IPS-18c (cell line): Measurements from ENCODE around the gene BPIFA1.

Source experiments
- H3K4me3 ChIP-seq: 2 replicates; pipeline ENCODE4 v1.7.0; 2013; ENCODE audit warnings: low read depth, mild to moderate bottlenecking, low read length, moderate library complexity; ENCODE audit not compliant: insufficient read depth
- H3K9me3 ChIP-seq: one replicate; pipeline ENCODE4 v1.6.1; 2013; ENCODE audit warnings: mild to moderate bottlenecking, low read length, moderate library complexity; ENCODE audit not compliant: control insufficient read depth, insufficient read depth

BPIFA1 gene

DNA sequence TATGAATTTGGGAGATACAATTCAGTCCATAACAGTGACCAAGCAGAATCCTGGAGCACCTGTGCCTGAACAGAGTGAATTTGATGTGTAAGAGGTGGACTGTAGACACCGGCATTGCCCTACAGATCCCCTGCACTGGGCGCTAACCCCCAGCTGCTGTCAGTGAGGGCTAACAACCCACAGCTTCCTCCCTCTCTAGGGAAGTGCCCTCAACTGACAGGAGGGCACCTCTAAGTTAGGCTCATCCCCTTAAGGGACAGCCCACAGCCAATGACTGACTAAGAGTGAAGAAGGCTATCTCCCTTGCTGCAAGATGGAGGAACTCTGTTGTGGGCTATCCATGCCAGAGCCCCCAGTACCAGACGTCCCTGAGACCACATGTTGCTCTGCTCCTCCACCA, 31.9 kb downstream of the BPIFA1 start:
- Histone ChIP-seq H3K9me3 (no peaks in the 10 kb centered on the region), H3K4me3 (no peak overlapping the region)

DNA sequence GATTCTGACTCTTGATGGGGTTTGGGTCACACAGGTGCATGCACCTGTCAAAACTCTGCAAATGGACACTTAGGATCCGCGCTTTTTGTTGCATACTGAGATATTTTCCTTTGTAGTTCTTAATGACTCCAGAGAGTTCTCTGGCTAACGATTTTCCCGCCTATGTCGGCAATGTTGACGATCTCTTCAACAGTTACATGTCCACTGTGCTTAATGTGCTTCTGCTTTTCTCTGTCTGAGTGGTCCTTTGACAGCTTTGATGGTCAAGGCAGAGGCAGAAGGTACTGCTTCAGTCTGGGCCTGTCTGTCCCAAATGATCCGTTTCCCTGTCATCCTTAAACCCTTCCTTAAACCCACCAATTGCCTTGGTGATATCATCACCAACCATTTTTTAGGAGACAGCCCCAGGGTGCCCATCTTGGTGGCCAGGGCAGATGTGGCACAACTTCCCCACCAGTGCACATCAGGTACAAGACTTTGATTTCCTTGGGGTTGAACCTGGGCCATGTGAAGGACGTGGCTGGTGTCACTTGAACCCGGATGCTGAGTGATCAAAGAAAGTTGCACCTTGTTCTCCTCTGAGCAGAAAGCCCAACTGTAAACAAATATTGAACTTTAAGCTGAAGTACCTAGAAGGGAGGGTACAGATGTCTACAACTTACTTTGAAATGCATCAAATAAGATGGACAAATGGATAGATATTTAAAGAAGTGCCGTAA, 36.5 kb downstream of the BPIFA1 start:
- Histone ChIP-seq H3K9me3 (no peaks in the 10 kb centered on the region), H3K4me3 (no peak overlapping the region)

DNA sequence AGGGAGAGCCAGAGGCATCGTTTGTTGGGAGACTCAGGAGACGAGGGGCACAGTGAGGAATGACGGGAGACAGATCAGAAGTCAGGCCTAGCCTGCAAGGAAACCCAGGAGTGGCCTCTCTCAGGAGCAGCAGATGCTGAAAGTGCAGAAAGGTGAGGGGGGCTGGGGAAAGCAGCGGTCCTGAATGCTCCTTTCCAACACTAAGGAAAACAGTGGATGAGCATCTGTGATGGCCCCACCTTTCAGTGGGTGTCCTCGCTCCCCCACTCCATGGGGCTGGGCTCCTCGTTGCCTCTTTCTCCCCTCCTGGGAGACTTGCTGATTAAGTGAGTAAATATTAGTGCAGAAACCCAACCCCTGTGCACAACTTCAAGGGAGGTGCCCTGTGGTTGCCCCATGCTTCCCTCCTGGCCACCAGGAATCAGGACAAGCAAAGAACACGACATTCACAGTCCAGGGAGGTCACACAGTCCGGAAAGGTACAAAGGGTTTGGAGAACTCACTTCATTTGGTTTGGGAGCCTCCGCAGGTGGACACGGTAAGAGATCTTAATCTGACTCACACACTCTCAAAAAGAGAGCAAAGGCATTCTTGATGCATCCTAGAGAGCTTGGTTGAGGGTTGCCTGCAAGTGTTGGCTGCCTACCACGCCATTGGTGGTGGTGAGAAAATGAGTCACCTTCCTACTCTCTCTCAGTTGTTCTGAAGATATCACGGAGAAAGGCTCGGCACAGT, 37.5 kb downstream of the BPIFA1 start:
- Histone ChIP-seq H3K9me3 (no peaks in the 10 kb centered on the region), H3K4me3 (no peak overlapping the region)

DNA sequence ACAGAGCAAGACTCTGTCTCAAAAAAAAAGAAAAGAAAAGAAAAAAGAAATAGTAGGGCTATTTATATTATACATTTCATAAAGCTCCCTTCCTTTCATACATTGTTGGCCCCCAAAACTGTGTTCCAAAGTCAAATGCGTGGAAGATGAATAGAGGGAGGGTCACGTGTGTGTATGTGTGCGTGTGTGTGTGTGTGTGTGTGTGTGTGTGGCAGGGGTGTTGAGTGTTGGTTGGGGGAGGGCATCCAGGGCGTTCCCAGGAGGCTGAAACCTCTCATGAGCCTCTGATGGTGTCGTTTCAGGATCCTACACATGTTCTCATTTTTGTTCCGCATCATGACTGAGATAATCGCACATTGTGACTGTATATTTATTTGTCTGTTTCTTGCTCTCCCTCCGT, 39.4 kb downstream of the BPIFA1 start:
- H3K4me3 ChIP-seq: no peak overlapping the region
- no peaks in the 10 kb centered on the region for H3K9me3 ChIP-seq

DNA sequence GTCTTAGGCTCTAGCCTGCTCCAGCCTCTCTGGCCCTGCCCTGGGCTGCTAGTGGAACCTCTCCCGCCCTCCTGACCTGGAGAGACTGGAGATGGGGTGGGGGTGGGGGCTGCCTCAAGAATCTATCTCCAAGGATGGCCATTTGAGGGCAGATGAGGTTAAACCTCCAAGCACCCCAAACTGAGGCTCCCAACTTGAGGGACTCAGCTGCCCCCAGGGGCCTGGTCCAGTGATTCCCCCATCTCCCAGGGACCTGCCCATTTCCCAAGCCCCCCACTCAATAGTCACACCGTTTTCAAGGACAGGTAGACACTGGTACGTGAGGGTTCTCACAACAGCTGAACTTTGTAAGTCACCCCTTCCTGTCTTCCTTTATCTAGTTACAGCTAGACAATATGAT, 40.1 kb downstream of the BPIFA1 start:
- no peaks in the 10 kb centered on the region for H3K9me3 ChIP-seq
- no peak overlapping the region for H3K4me3 ChIP-seq

DNA sequence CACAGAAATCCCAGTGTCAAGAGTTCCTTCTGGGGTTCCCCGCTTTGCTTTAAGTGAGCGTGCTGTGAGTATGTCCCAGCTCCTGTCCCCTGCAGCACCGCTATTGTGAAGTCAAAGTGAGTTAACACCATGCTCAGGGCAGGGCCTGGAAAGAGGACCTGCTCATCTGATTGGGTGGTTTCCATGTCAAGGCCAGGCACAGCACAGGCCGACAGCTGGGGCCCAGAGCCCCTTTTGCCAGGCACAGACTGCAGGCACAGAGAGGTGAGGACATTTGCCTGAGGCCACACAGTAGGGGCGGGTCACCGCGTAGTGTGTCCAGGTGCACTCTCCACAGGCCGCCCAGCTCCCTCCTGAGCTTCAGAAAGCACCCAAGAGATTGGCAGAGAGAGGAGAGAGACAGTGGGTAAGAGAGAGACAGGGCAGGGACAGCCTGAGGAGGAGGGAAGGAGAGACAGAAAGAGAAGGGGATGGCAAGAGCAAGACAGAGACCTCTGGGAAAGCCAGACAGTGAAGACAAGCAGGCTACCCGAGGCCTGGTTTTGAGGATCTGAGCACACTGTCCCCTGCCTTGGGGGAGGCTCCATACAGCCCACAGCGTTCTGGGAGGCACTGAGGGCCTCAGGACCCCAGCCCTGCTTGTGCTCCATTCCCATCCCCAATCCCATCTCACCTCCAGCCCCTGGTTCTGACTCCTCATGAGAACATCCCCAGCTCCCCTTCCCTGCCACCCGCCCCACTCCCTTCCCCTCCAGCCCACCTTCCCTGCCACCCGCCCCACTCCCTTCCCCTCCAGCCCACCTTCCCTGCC, 40.7 kb downstream of the BPIFA1 start:
- Histone ChIP-seq H3K9me3 (no peaks in the 10 kb centered on the region), H3K4me3 (no peak overlapping the region)

DNA sequence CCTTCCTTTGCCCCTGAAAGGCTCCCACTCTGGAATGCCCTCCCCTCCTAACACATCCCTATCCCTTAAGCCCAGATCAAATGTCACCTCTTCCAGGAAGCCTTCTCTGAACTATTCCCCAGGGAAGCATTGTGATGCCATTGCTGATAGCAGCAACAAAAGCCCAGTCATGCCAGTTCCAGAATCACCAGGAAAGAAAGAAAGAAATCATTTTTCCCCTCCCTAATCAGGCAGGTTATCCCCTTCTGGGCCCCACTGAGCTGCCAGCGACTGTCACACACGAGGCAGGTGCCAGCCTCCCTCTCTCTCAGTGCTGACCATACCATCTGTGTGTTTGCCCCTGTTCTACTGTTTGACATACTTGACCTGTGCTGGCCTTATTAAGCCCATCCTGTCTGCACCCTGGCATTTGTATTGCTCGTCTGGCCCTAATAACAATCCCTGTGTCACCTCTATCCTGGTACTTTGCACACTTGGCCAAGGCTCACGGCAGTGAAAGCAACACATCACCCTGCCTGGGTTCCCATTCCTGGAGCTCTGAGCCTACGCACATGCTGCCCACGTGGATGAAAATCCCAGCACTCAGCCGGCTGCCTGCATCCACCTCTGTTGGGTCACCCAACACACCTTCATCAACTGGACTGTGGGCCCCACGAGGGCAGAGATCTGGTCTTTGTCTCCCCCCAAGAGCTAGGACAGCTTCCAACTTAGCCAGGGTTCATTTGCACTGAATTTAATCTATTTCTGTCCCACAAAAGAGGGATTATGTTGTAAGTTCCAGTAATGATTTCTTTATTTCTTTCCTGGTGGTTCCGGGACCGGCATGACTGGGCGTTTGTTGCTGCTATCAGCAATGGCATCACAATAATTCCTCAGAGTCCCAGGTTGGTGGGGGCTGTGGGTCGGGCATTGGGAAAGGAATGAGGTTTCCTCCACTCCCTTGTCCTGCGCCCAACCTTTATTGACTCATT, 42.0 kb downstream of the BPIFA1 start:
- Histone ChIP-seq H3K4me3 (no peak overlapping the region), H3K9me3 (no peaks in the 10 kb centered on the region)

DNA sequence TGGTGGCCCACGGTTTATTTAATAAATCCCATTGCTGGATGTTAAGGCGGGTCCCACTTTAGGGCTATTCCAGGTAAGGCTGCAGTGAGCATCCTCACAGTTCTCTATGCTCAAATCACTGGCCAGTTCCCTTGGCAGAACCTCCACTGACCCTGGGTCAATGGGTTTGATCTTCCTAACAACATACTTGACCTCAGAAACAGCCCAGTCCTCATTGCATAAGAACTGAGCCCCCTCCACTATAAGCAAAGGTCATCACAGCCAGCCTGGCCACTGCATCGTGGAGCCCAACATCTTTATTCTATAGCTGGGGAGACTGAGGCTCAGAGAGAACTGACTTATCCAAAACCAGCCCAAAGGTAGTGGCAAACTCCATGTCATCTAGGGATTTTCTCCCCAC, 42.9 kb downstream of the BPIFA1 start:
- Histone ChIP-seq H3K9me3 (no peaks in the 10 kb centered on the region), H3K4me3 (no peak overlapping the region)

DNA sequence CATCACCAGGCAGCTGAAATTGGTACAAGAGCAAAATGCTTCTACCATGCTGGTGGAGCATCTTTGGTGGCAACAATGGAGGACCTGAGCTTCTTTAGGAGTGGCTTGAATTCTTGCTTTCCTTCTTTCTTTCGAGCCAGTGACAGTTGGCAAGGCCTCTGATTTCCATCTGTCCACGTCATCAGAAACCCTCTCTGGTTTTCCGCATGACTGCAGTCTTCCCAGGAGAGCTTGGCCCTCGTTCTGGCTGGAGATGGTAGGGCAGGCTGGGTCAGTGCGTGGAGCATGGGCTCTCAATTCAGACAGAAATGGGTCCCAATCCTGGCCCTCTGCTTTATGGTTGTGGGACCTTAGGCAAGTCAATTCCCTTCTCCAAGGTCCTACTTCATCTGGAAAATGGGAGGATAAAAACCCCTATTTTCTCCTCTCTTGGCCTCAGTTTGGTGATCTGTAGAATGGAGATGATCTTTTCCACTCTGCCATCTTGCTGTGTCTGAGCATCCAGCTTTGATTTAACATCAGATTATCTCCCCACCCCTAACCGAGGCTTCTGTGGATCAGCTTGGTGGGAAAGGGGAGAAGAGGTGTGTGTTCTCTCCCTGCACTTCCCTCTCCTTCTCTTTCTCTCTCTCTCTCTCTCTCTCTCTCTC, 43.6 kb downstream of the BPIFA1 start:
- no peaks in the 10 kb centered on the region for H3K9me3 ChIP-seq
- no peak overlapping the region for H3K4me3 ChIP-seq

DNA sequence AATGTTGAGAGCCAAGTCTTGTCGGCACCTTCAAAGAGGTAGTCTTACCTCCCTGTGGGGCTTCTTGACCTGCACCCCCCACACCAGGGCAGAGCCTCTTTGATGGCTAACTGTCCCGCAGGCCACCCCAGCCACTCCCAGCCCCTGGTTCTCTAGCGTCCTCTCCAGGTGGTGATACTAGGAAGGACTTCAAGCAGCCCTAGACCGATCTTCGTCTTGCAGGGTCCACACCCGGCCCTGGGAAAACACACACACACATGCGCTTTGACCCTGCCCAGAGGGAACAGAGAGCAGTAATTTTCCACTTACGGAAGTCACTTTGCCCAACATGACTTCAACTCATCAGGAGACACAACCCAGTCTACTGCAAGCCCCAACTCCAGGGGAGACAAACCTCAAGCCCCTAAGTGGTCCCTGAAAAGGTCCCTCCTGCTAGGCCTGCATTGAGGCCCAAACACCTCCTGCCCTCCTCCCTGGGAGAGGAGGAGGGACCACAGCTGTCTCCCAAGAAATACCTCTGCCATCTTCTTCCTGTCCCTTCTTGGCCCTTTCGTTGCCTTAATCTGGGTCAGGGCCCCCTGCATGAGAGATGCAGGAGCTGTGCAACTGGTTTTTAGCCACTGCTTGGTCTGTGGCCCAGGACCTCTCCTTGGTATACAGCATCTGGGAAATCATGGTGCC, 44.3 kb downstream of the BPIFA1 start:
- no peaks in the 10 kb centered on the region for H3K9me3 ChIP-seq
- H3K4me3 ChIP-seq: no peak overlapping the region

DNA sequence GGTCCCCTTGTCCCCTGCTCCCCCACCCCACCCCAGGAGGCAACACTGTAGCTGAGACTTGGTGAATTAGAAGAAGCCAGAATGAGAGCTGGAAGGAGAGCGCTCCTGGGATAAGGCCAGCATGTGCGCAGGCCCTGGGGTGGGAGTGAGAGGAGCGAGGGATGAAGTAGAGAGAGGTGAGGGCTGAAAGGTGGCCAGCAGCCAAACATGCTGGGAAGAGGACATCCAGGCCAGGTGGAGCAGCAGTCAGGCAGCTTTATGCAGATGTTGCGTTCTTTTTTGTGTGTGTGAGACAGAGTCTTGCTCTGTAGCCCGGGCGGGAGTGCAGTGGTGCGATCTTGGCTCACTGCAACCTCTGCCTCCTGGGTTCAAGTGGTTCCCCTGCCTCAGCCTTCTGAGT, 45.0 kb downstream of the BPIFA1 start:
- H3K9me3 ChIP-seq: no peaks in the 10 kb centered on the region
- H3K4me3 ChIP-seq: no peak overlapping the region

DNA sequence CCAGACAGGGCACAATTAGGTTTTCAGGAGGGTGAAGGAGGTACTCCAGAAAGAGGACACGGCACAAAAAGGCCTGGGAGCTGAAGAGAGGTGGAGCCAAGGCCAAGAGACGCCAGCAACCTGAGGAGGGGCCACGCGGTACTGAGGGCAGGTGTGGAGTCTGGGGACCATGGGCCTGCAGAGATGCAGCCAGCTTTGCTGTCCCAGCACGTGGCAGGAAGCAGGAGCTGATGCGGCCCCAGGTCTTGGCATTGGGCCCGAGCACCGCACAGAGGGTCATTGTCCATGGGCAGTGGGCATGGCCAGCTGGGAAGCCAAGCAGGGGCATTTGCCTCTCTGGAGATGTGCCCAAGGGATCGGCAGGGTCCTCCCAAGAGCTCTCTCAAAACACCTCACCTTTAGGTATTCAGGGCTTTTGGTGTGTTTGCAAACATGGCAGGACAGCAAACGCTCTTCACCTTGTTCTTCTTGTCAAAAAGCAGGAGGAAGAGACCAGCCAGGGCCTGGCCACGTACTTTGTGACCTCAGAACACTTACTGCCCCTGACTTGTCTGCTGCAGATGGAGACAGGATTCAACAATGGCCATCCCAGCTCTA, 45.9 kb downstream of the BPIFA1 start:
- Histone ChIP-seq H3K9me3 (no peaks in the 10 kb centered on the region), H3K4me3 (no peak overlapping the region)

DNA sequence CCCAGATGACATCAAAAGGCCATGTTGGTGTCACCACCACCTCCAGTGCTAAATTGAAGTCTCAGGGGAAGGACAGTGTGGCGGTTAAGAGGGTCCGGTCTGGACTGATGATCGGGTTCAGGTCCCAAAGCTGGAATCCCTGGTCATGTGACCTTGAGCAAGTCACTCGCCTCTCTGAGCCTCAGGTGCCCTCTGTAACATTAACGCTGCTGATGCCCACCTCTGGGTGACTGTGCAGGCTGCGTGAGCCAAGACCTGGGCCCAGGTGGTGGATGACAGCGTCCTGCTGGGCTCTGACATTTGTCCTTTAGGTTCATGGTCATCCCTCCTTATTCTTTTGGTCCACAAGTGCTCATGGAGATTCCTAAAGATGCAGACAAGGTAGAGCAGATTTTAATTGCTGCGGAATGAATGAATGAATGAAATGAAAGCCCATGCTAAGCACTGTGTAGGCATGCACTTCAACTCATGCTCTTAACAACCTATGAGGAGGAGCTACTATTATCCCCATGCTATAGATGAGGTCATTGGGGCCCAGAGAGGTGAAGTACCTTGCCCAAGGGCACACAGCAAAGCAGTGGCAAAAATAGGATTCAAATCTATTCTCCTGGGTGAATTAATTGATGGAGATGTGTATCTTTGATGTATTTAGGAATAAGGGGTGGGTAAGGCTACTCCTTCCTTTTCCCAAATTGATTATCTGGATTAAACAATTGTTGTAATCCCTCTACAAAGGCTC, 46.6 kb downstream of the BPIFA1 start:
- H3K9me3 ChIP-seq: no peaks in the 10 kb centered on the region
- no peak overlapping the region for H3K4me3 ChIP-seq

DNA sequence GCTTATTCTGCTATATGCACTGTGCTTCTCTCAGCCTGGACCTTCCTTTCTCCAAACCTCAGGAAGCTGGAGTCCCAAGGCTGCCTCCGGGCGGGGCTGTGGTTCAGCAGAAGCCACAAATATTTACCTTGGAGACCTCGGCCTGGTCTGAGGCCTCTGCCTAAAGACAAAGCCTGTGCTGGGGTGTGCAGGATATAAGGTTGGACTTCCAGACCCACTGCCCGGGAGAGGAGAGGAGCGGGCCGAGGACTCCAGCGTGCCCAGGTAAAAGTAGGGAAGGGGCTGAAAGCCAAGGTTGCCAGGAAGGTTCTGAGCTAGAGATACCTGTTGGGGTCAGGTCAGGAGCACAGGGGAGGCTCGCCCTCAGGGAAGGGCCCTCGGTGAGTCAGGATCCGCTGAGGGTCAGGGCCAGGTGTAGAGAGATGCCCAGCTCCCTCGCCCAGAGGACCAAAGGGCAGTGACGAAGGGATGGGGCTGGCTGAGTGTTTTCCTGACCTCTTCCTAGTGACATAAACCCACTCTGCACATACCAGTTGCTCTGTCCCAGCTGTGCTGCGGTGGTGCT, 47.3 kb downstream of the BPIFA1 start, which contains the start of gene BPIFB1:
Gene BPIFB1 (plus strand): TSS at position 224 of the 565 bp plus-strand sequence. CDS start 2,860 bp downstream, outside the sequence.
- Histone ChIP-seq H3K4me3 (no peak within 1 kb of the TSS), H3K9me3 (no peaks in the 10 kb centered on the region)

DNA sequence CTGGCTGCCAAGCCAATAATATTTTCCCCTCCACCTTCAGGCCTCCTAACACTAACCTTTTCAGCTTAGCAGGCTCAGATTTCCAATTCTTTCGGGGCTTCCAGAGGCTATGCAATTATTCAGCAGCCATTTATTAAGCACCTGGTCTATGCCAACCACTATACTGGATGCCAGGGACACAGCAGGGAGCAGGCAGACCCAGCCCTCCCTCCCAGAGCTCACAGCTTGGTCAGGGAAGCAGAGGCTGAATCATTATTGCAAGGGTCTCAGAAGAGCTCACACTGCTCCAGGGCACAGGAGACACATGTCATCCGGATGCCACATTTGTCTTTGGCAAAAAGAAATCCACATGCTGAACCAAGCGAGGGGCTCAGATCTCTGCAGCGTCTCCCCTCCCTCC, 48.5 kb downstream of the BPIFA1 start:
- Histone ChIP-seq H3K4me3 (no peak overlapping the region), H3K9me3 (no peaks in the 10 kb centered on the region)
